MCF 10A (cell line): ENCODE measurements around the gene PMEPA1. TPM values are rescaled to one million over a fixed set of nuclear protein-coding genes. Genes with fewer than 3 reads are reported as not detected.
A peak's percentile ranks its signal among the peaks of the same experiment; 100 is the strongest.

ENCODE experiments used
- BruUV-seq: library from RNA; stranded (reverse); fragments of 400-500 nt; replicated peaks from 2 replicates; lab custom pipeline; 2021; lab: Mats Ljungman, UMichigan
- CTCF ChIA-PET: fragments of 300-600 bp; sonication (Branson Sonifier 250); formaldehyde crosslinking; extraction: SDS; loops from one replicate; lab custom pipeline; 2021; ENCODE audit warnings: antibody characterized with exemption, inconsistent platforms; lab: Yijun Ruan, JAX
- POLR2A ChIA-PET: fragments of 300-600, 350-650 bp; sonication (Branson Sonifier 250); formaldehyde crosslinking; extraction: SDS; loops from one replicate; lab custom pipeline; 2020; ENCODE audit warnings: antibody characterized with exemption, inconsistent platforms; lab: Yijun Ruan, JAX
- DNase-seq: peaks from one replicate; pipeline ENCODE4 v3.0.0-alpha.2; 2018; ENCODE audit not compliant: unreplicated experiment
- H3K27ac Mint-ChIP-seq: one replicate; pipeline ENCODE4 v1.8.0; 2022; ENCODE audit warnings: mild to moderate bottlenecking, low read depth, mixed read lengths; ENCODE audit not compliant: unreplicated experiment
- H3K27me3 Mint-ChIP-seq: one replicate; pipeline ENCODE4 v1.8.0; 2022; ENCODE audit warnings: mixed read lengths; ENCODE audit not compliant: insufficient read depth, unreplicated experiment
- H3K36me3 Mint-ChIP-seq: one replicate; pipeline ENCODE4 v1.8.0; 2022; ENCODE audit warnings: mild to moderate bottlenecking, moderate library complexity, mixed read lengths; ENCODE audit not compliant: insufficient read depth, unreplicated experiment
- H3K4me1 Mint-ChIP-seq: one replicate; pipeline ENCODE4 v1.8.0; 2022; ENCODE audit warnings: mixed read lengths; ENCODE audit not compliant: insufficient read depth, unreplicated experiment
- H3K4me3 Mint-ChIP-seq: one replicate; pipeline ENCODE4 v1.8.0; 2022; ENCODE audit warnings: mild to moderate bottlenecking, moderate library complexity, mixed read lengths; ENCODE audit not compliant: unreplicated experiment
- H3K9me3 Mint-ChIP-seq: one replicate; pipeline ENCODE4 v1.8.0; 2022; ENCODE audit warnings: mixed read lengths; ENCODE audit not compliant: unreplicated experiment
- intact Hi-C: fragments of 100-400 bp; cut with micrococcal nuclease; formaldehyde crosslinking; loops from 2 replicates; pipeline ENCODE4 v1.14.1; 2022
- total RNA-seq: library from RNA; stranded (reverse); gene quantifications from 2 replicates; pipeline ENCODE4 v1.2.3, GENCODE V29; 2022
- TF ChIP-seq, protein P1 (sequence below): fragments of 200-600 bp; IDR thresholded peaks from one replicate; pipeline ENCODE4 v1.8.0; 2022; ENCODE audit warnings: antibody characterized with exemption, mild to moderate bottlenecking; ENCODE audit not compliant: unreplicated experiment

The PMEPA1 gene
- total RNA-seq, 1 experiment from 2014 or later = 68.5 TPM

DNA sequence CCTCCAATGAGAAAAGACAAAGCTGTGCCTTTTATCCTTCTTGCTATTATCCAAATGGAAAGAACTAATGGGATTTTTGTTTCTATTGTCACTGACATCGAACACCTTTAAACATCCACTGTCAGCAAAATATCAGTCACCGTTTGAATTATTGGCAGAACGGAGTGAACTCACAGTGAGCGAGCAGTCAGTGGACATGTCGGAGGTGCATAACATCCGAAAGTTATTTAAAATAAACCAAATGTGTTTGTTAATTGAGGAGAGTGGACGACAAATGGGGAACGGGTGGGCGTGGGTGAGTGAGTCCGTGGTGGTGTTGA, 38.8 kb downstream of the PMEPA1 start:
- POLR2A ChIA-PET = interaction anchor here (0.7 kb wide), 1 partner anchor 65 kb away, joined by 3 read pairs; no protein-coding TSS in a partner anchor
- H3K36me3 Mint-ChIP-seq = peaks cover 6% of the 10 kb centered on the region
- peaks cover 4% of the 10 kb centered on the region for H3K4me1 Mint-ChIP-seq
- H3K9me3 Mint-ChIP-seq = no peaks in the 10 kb centered on the region
- BruUV-seq = no TSS peak
- no peak overlapping the region for H3K4me3 Mint-ChIP-seq
- CTCF ChIA-PET = interaction anchor here (0.7 kb wide), 1 partner anchor 401 kb away, joined by 3 read pairs; no protein-coding TSS in a partner anchor
- H3K27ac Mint-ChIP-seq = no peak overlapping the region
- H3K27me3 Mint-ChIP-seq = no peaks in the 10 kb centered on the region
- DNase-seq = no peak
- TF ChIP-seq, protein P1, sequence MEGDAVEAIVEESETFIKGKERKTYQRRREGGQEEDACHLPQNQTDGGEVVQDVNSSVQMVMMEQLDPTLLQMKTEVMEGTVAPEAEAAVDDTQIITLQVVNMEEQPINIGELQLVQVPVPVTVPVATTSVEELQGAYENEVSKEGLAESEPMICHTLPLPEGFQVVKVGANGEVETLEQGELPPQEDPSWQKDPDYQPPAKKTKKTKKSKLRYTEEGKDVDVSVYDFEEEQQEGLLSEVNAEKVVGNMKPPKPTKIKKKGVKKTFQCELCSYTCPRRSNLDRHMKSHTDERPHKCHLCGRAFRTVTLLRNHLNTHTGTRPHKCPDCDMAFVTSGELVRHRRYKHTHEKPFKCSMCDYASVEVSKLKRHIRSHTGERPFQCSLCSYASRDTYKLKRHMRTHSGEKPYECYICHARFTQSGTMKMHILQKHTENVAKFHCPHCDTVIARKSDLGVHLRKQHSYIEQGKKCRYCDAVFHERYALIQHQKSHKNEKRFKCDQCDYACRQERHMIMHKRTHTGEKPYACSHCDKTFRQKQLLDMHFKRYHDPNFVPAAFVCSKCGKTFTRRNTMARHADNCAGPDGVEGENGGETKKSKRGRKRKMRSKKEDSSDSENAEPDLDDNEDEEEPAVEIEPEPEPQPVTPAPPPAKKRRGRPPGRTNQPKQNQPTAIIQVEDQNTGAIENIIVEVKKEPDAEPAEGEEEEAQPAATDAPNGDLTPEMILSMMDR = no peak
- intact Hi-C loops = no loop called here

DNA sequence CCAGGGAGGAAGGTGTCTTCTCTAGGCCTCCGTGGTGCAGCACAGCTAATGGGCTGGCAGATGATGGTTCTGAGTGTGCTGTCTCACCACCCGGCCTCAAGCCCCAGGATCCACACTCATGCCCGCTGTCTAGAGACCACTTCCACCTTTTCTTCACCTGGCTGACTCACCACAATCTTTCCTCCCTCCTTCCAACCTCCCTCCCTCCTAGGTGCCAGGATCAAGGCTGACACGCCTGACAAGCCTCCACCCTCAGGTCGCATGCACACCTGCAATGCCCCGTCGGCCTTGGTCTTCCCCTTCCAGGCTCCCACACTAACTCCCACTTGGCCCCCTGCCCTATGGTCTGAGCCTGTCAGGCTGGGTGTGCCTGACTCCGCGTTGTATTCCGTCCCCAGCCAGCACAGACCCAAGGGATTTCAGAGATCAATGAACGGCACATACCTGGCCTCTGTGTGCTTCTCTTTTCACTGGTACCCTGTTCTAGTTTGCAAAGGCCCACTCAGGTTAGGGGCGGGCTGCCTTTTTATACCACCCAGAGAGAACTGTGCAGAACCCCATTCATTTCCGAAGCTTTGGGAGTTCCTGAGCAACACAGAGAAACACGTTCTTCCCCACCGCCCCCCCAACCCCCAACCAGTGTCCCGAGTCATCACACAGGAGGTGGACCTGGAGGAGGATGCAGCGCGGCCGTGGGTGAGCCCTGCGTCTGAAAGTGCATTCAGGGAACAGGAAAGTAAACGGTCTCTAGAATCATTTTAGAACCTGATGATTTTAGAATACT, 39.3 kb downstream of the PMEPA1 start:
- DNase-seq = no peak
- POLR2A ChIA-PET = interaction anchor here (0.7 kb wide), 1 partner anchor 65 kb away, joined by 3 read pairs; no protein-coding TSS in a partner anchor
- intact Hi-C loops = no loop called here
- Mint-ChIP-seq H3K4me1 (peaks cover 4% of the 10 kb centered on the region), H3K4me3 (no peak overlapping the region), H3K27me3 (no peaks in the 10 kb centered on the region), H3K36me3 (peaks cover 6% of the 10 kb centered on the region), H3K9me3 (no peaks in the 10 kb centered on the region), H3K27ac (no peak overlapping the region)
- no TSS peak for BruUV-seq
- TF ChIP-seq, protein P1 = no peak
- CTCF ChIA-PET = interaction anchor here (0.7 kb wide), 1 partner anchor 402 kb away, joined by 3 read pairs; no protein-coding TSS in a partner anchor

DNA sequence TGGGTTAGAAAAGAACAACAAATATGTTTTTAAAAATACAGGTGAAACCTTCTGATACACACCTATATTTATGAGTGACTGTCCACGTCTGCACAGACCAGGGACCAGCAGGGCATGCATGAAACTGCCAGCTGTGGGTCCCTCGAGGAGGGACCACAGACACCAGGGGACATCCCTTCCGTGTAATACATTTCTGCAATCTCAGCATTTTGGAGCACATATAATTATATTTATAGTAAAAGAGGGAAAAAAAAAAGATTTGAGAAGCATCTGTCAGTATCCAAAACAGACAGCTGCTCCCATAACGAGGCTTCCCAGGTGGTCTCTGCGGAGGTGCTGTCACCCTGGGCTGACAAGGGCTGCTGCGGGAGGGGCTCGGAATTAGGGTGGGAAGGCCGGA, 40.2 kb downstream of the PMEPA1 start:
- peaks cover 1% of the 10 kb centered on the region for H3K36me3 Mint-ChIP-seq
- no peak overlapping the region for H3K4me3 Mint-ChIP-seq
- TF ChIP-seq, protein P1 = no peak
- H3K4me1 Mint-ChIP-seq = peaks cover 4% of the 10 kb centered on the region
- CTCF ChIA-PET = interaction anchor here (0.9 to 1.2 kb wide), 2 partner anchors 15 to 539 kb away, joined by 3 to 6 read pairs; no protein-coding TSS in a partner anchor
- POLR2A ChIA-PET = no interaction called here
- H3K9me3 Mint-ChIP-seq = no peaks in the 10 kb centered on the region
- no peaks in the 10 kb centered on the region for H3K27me3 Mint-ChIP-seq
- intact Hi-C loops = no loop called here
- no TSS peak for BruUV-seq
- no peak overlapping the region for H3K27ac Mint-ChIP-seq
- no peak for DNase-seq

DNA sequence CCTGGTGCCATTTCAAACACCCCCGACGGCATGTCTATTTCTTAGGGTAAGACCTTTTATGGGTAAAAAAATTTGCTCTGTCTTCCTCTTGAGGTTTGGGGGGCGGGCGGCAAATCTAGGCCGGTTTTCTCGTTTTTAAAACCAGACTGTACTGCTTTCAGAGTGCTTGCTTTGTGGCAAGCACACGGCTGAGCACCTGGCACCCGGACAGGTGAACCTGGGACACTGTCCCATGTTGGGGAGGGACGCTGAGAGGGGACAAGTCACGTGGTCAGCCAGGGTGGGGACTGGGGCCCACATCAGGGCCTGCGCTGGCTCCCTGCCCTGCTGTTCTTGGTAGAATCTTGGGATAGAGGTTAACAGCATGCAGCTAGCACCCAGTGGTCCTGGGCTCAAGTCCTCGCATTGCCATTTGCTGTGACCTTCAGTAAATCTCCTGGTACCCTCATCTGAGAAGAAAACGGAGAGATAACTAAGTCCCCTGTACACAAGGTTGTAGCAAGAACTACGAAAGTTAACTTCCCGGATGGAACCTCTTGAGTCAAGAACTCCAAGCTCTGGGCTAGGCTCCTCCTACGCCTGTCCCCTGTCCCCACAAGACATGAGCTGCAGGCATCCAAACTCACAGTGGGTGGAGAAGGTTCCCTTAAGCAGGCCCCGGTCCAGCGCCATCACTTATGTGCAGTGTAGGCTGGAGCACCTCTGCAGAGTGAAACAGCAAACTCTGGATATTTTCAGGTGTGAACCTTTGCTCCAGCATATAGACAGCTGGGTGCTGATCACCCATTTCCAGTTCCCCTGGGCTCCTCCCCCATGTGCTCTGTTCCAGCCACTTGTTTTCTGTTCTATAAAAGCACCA, 41.7 kb downstream of the PMEPA1 start:
- H3K4me1 Mint-ChIP-seq = peaks cover 1% of the 10 kb centered on the region
- no peaks in the 10 kb centered on the region for H3K27me3 Mint-ChIP-seq
- H3K27ac Mint-ChIP-seq = peak overlapping the region; percentile 49
- no peak for DNase-seq
- intact Hi-C loops = no loop called here
- CTCF ChIA-PET = interaction anchor here (0.6 to 1.4 kb wide), 4 partner anchors 14 to 459 kb away, joined by 3 to 6 read pairs (median 4); no protein-coding TSS in a partner anchor
- H3K36me3 Mint-ChIP-seq = no peaks in the 10 kb centered on the region
- no peak overlapping the region for H3K4me3 Mint-ChIP-seq
- TF ChIP-seq, protein P1 = no peak
- BruUV-seq = no TSS peak
- H3K9me3 Mint-ChIP-seq = no peaks in the 10 kb centered on the region
- POLR2A ChIA-PET = no interaction called here
